ENCODE measurements around the gene TCF23.
"Not testable (repeated sequence)": the region's sequence is repeated elsewhere in the genome, so short reads cannot be mapped to it uniquely, and the experiment has no call there.

TCF23 gene

GRCh38 chr2:27154488-27154887, 5.7 kb downstream of the TCF23 start:
- no peak for DNase-seq (ENCODE audit: low read depth in 3 of 3, low spot score in 1 of 3)

GRCh38 chr2:27155069-27155520, 6.3 kb downstream of the TCF23 start:
- DNase-seq (ENCODE audit: low read depth in 3 of 3, low spot score in 1 of 3), result no peak

- DNase-seq (ENCODE audit: low read depth in 3 of 3, low spot score in 1 of 3), result no peak
Observed at GRCh38 chr2:27158468-27158867, 9.7 kb downstream of the TCF23 start.

GRCh38 chr2:27159271-27159670, 10.5 kb downstream of the TCF23 start:
- DNase-seq (ENCODE audit: low read depth in 3 of 3, low spot score in 1 of 3), result no peak

- no peak for DNase-seq (ENCODE audit: low read depth in 3 of 3, low spot score in 1 of 3)
Observed at GRCh38 chr2:27160191-27160590, 11.4 kb downstream of the TCF23 start.

- no peak for DNase-seq (ENCODE audit: low read depth in 3 of 3, low spot score in 1 of 3)
Observed at GRCh38 chr2:27162151-27163121, 13.6 kb downstream of the TCF23 start.

- no peak for DNase-seq (ENCODE audit: low read depth in 3 of 3, low spot score in 1 of 3)
Observed at GRCh38 chr2:27164960-27165763, 16.4 kb downstream of the TCF23 start.

- DNase-seq (ENCODE audit: low read depth in 3 of 3, low spot score in 1 of 3), result no peak
Observed at GRCh38 chr2:27170581-27171337, 22.0 kb downstream of the TCF23 start.

- DNase-seq (ENCODE audit: low read depth in 3 of 3, low spot score in 1 of 3), result no peak
Observed at GRCh38 chr2:27171351-27171848, 22.6 kb downstream of the TCF23 start.

- DNase-seq (ENCODE audit: low read depth in 3 of 3, low spot score in 1 of 3), result no peak
Observed at GRCh38 chr2:27174638-27175037, 25.8 kb downstream of the TCF23 start.

- no peak for DNase-seq (ENCODE audit: low read depth in 3 of 3, low spot score in 1 of 3)
Observed at GRCh38 chr2:27175330-27175729, 26.5 kb downstream of the TCF23 start.

GRCh38 chr2:27175781-27176180, 27.0 kb downstream of the TCF23 start:
- not testable (repeated sequence) for DNase-seq (ENCODE audit: low read depth in 3 of 3, low spot score in 1 of 3)

GRCh38 chr2:27177441-27178351, 28.9 kb downstream of the TCF23 start:
- no peak for DNase-seq (ENCODE audit: low read depth in 3 of 3, low spot score in 1 of 3)

GRCh38 chr2:27178469-27178868, 29.7 kb downstream of the TCF23 start:
- no peak for DNase-seq (ENCODE audit: low read depth in 3 of 3, low spot score in 1 of 3)

- no peak for DNase-seq (ENCODE audit: low read depth in 3 of 3, low spot score in 1 of 3)
Observed at GRCh38 chr2:27179344-27180000, 30.7 kb downstream of the TCF23 start.

GRCh38 chr2:27182346-27182745, 33.5 kb downstream of the TCF23 start:
- no peak for DNase-seq (ENCODE audit: low read depth in 3 of 3, low spot score in 1 of 3)

GRCh38 chr2:27184115-27184514, 35.3 kb downstream of the TCF23 start:
- DNase-seq (ENCODE audit: low read depth in 3 of 3, low spot score in 1 of 3), result no peak

- no peak for DNase-seq (ENCODE audit: low read depth in 3 of 3, low spot score in 1 of 3)
Observed at GRCh38 chr2:27185331-27186026, 36.7 kb downstream of the TCF23 start.
